ENCODE results near the gene ZNF423.

GRCh38 chr16:49462989-49463371 is 392.9 kb downstream of the ZNF423 start:
- TF ChIP-seq EZH2 (IDR thresholded peaks at IDR 0.05; ENCODE audit: insufficient read depth, poor library complexity, severe bottlenecking), result no peak
- TF ChIP-seq EZH2phosphoT487 (IDR thresholded peaks at IDR 0.05; ENCODE audit: insufficient read depth, low read depth), result no peak

Measured in GM23248 (cell line).